ENCODE results near the gene GABRA5.
"Not testable (repeated sequence)": the region's sequence is repeated elsewhere in the genome, so short reads cannot be mapped to it uniquely, and the experiment has no call there.

GABRA5 gene

GRCh38 chr15:26877831-26878230 is 11.0 kb downstream of the GABRA5 start:
- DNase-seq (ENCODE audit: low read depth in 3 of 3) = no peak

DNA sequence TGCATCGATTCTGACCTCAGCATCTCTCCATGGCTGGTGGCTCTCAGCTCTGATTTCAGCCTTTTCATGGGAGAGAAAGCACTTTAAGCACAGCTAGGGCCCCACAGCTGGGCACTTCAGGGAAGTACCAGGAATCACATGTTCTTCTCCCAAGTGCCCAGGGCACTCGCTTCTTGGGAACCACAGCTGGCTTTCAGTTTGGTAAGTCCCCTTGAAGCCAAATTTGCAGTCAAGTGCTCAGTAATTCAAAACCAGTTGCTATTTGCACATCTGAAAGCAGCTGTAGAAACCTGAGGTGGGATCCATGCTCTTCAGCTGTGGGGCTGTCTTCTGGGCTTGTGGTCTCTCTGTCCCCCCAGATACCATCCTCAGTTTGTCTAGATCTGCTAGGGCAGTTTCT is 12.8 kb downstream of the GABRA5 start:
- no peak for DNase-seq (ENCODE audit: low read depth in 3 of 3)

- DNase-seq (ENCODE audit: low read depth in 3 of 3) = no peak
Observed at GRCh38 chr15:26882112-26882511, 15.2 kb downstream of the GABRA5 start.

DNA sequence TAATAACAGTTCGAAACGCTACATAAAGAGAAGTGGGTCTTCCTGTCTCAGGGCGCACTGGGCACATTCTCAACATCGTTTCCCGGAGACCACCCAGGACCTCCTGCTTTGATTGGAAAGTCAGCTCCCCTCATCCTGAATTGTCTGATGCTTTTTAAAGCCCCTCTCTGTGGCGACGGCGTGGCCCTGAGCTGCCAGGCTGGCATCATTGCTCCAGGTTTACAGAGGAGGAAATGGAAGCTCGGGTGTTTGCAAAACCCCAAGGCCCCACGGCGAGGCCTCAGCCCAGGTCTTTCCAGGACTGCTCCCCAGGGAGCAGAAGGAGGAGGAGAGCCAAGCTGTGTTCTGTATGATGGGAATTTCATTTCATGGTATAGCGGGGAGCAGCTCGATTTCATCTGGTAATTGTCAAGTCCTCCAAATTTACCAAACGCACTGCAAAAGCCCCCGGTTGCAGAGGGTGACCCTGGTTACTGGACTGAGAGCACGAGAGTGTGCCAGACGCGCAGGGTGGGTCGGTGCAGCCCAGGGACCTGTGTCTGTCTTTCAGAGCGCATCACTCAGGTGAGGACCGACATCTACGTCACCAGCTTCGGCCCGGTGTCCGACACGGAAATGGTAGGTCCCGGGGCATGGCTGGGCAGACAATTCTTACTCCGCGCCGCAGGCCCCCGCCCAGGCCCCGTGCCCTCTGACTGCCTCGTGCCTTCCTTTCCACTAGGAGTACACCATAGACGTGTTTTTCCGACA is 15.9 kb downstream of the GABRA5 start:
- no peak for DNase-seq (ENCODE audit: low read depth in 3 of 3)

GRCh38 chr15:26883466-26883865 is 16.6 kb downstream of the GABRA5 start:
- DNase-seq (ENCODE audit: low read depth in 3 of 3) = no peak

DNA sequence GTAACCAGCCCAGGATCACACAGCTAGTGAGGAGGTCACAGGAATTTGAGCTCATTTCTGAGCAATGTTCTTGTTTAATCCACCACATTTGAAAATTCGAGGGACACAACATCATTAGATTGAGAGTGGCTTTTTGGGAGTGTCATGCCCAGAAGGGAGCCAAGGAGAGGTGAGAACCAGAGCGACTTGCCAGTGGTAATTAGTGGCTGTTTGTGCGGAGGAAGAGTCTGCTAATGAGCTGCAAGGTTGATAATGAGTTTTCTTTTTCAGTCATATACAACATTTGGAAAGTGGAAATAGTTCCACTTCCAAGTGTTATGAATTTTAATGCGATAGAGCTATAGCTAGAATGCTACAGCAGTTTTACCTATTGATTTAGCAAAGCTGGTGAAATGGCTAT is 19.7 kb downstream of the GABRA5 start:
- no peak for DNase-seq (ENCODE audit: low read depth in 3 of 3)

- no peak for DNase-seq (ENCODE audit: low read depth in 3 of 3)
Observed at GRCh38 chr15:26887926-26888666, 21.2 kb downstream of the GABRA5 start.

- no peak for DNase-seq (ENCODE audit: low read depth in 3 of 3)
Observed at GRCh38 chr15:26888761-26889160, 21.9 kb downstream of the GABRA5 start.

DNA sequence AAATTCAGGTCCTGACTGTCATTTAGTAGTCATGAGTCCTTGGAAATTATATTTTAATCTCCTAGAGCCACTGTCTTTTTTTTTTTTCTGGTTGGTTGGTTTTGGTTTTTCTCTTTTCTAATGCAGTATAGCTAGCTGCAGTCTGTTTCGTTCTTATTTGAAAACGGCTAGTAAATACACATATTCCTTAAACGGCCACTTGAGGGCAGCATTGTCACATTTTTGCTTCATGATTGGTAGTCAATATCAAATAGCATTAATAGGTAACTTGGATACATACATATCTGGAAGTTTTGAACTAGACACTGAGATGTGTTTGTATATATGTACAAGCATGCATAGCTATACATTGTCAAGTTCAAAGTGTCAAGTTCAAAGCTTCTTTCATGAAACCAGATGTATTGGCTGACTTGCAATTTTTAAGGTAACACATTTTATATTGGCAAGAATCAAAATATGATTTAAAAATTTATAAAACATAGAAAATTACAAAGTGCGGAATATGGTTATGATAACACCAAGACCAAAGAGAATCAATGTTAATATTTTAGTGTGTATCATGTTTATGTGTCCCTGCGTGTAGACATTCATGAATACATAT is 22.5 kb downstream of the GABRA5 start:
- DNase-seq (ENCODE audit: low read depth in 3 of 3) = peak in 2 of 3 experiments; percentile 11 to 46

DNA sequence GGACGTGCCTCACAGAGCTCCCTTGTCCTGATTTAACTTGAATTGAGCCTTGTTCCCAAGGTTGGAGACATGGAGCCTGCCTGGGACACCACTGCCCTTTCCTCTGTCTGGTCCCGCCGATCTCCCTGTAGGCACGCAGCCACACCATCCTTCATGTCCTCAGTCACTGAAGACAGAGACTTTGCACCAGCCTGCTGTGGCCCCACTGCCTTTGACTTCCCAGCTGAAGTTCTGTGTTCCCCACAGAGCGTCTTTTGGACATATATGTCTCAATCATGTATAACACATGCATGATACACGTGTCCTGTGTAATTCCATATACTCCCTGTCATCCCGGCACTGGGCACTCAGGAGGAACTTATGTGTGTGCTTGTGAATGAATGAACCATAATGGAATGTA is 23.6 kb downstream of the GABRA5 start:
- DNase-seq (ENCODE audit: low read depth in 3 of 3) = no peak

DNA sequence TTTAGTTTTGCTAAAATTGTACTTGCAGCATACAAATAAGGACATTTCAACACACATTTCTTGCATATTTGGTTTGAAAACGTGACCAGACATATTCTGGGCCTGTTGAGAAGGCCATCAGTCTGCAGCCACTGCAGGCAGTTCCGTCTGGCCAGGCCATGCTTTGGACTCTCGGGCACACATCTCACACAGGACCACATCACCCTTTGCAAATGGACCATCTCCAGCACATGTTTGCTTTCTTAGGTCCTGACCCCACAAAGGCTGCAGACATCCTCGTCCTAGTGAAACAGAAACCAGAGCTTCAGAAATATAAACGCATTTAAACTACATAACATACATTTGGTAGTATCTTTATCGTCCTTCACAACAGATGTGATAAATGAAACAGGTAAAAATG is 24.1 kb downstream of the GABRA5 start:
- no peak for DNase-seq (ENCODE audit: low read depth in 3 of 3)

DNA sequence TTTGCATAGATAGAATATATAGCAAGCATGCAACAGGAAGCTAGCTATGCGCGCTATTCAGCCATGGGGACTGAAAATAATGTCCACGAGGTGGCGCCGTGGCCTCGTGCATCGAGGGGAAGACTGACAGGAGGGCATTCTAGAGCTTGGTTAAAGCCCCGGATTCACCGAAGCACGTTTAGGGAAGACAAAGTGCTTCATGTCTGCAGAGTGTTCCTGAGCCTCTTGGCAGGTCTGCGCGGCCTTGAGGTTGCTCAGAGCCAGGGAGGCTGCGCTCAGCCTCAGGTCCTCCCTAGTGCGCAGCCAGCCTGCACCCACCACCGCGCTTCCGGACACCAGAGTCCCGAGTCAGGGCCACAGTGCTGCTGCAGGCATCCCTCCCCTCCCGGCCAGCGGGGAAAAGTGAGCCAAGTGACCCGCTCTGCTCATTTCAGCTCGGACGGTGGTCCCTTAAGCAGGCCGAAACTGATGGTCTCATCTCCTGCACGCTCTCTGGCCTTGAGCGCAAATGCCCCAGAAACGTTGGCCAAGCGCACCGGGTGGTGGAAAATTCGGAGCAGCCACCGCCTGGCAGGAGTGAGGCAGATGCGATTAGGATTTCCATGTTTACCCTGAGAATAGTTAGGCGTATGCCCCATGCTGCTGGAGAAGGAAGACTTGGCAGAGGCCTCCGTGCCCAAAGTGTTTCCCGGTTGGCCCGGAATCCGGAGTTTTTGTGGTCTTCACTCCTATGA is 24.8 kb downstream of the GABRA5 start:
- peak in 1 of 3 experiments; percentile 55 for DNase-seq (ENCODE audit: low read depth in 3 of 3)

GRCh38 chr15:26892182-26892518 is 25.3 kb downstream of the GABRA5 start:
- DNase-seq (ENCODE audit: low read depth in 3 of 3) = no peak

DNA sequence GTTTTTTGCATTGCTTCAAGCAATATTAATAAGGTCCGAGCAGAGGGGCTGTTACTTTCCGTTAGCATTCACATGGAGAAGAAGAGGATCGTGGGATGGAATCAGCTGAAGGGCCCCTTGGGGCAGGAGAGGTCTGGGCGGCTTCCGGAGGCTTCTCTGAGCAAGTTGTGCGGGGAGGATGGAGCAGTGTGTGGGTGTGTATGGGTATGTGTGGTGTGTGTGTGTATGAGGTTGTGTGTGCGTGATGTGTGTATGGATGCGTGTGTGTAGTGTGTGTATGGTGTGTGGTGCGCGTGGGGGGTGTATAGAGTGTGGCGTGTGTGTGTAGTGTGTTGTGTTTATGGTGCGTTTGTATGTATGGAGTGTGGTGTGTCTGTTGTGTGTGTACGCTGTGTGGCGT is 25.8 kb downstream of the GABRA5 start:
- no peak for DNase-seq (ENCODE audit: low read depth in 3 of 3)

DNA sequence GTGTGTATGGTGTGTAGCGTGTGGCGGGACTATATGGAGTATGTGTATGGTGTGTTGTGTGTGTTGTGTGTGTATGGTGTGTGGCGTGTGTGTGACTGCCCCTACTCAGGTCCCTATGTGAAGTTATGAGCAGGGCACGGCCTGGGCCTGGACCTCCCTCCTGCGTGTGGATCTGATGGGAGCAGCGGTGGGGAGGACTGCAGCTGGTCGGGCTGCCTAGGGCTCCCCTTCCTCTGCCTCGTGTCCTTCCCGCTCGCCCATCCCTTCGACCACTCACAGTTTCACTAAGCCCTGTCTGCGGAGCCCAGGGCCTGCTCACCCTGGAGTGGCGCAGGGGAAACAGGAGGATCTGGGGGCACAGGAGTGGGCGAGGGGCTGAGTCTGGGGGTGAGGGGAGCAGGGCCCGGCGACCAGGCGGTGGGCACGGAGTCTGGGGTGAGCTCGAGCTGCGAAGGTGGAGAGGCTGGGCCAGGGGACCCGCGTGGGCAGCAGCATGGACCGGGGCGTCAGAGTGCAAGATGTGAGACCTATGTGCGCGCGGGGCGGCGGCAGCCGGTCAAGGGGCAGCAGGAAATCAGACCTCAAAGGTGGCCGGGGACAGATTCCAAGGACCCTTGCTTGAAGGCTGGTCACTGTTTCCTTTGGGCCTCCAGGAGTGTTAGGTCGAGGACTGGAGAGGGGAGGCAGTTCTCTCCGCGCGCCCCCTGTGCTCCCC is 26.6 kb downstream of the GABRA5 start:
- no peak for DNase-seq (ENCODE audit: low read depth in 3 of 3)

- DNase-seq (ENCODE audit: low read depth in 3 of 3) = no peak
Observed at GRCh38 chr15:26894181-26894580, 27.3 kb downstream of the GABRA5 start.

GRCh38 chr15:26895346-26895745 is 28.5 kb downstream of the GABRA5 start:
- not testable (repeated sequence) for DNase-seq (ENCODE audit: low read depth in 3 of 3)

- no peak for DNase-seq (ENCODE audit: low read depth in 3 of 3)
Observed at GRCh38 chr15:26899658-26900057, 32.8 kb downstream of the GABRA5 start.

DNA sequence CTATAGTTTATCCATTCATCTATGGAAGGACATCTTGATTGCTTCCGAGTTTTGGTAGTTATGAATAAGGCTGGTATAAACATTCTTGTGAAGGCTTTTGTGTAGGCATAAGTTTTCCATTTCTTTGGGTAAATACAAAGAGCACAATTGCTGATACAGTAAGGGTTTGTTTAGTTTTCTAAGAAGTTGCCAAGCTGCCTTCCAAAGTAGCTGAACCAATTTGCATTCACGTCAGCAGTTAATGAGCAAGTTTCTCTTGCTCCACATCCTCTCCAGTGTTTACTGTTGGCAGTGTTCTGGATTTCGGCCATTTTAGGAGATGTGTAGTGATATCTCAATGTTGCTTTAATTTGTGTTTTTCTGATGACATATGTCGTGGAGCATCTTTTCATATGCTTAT is 34.2 kb downstream of the GABRA5 start:
- no peak for DNase-seq (ENCODE audit: low read depth in 3 of 3)

GRCh38 chr15:26910715-26911114 is 43.9 kb downstream of the GABRA5 start:
- DNase-seq (ENCODE audit: low read depth in 3 of 3) = no peak

- no peak for DNase-seq (ENCODE audit: low read depth in 3 of 3)
Observed at GRCh38 chr15:26921433-26921832, 54.6 kb downstream of the GABRA5 start.

DNA sequence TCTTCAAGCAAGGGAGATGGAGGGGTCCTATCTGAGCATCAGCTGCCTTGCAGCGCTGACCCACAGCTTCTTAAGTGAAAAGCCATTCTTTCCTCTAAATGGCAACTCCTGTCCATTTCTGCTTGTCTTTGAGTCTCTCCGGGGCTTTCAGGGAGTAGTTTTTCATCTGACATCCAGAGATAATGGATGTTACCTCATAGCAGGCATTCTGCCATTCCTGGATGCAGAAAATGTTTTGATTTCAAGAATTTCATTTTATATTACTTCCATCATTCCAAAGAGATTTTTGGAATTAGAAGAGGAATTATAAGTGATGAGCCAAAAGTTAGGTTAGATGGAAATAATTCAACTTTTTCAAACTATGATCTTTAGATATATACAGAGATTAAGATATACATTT is 59.2 kb downstream of the GABRA5 start:
- no peak for DNase-seq (ENCODE audit: low read depth in 3 of 3)

Measured in stimulated activated CD4-positive, alpha-beta T cell treated with anti-CD3 and anti-CD28 coated beads, TNF-alpha, amount 100 ng/mL, for 24 hours (primary cell).